Measurements from ENCODE around the gene CAMTA1. TPM values are rescaled to one million over a fixed set of nuclear protein-coding genes. Genes with fewer than 3 reads are reported as not detected.
A peak's percentile ranks its signal among the peaks of the same experiment; 100 is the strongest.

CAMTA1 gene
- total RNA-seq, 1 donor from 2014 or later, result 99.0 TPM

- no peaks in the 10 kb centered on the region for H3K36me3 Mint-ChIP-seq (ENCODE audit: insufficient read depth)
- DNase-seq (ENCODE audit: low spot score, unreplicated experiment), result no peak
- H3K27me3 Mint-ChIP-seq, result peaks cover 36% of the 10 kb centered on the region
- TF ChIP-seq, protein P1, sequence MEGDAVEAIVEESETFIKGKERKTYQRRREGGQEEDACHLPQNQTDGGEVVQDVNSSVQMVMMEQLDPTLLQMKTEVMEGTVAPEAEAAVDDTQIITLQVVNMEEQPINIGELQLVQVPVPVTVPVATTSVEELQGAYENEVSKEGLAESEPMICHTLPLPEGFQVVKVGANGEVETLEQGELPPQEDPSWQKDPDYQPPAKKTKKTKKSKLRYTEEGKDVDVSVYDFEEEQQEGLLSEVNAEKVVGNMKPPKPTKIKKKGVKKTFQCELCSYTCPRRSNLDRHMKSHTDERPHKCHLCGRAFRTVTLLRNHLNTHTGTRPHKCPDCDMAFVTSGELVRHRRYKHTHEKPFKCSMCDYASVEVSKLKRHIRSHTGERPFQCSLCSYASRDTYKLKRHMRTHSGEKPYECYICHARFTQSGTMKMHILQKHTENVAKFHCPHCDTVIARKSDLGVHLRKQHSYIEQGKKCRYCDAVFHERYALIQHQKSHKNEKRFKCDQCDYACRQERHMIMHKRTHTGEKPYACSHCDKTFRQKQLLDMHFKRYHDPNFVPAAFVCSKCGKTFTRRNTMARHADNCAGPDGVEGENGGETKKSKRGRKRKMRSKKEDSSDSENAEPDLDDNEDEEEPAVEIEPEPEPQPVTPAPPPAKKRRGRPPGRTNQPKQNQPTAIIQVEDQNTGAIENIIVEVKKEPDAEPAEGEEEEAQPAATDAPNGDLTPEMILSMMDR (IDR thresholded peaks at IDR 0.05; ENCODE audit: unreplicated experiment), result no peak
- no peak overlapping the region for H3K4me3 Mint-ChIP-seq (ENCODE audit: low read depth)
- no peaks in the 10 kb centered on the region for H3K9me3 Mint-ChIP-seq (ENCODE audit: low read depth)
- H3K27ac Mint-ChIP-seq, result no peak overlapping the region
- H3K4me1 Mint-ChIP-seq (ENCODE audit: low read depth), result no peaks in the 10 kb centered on the region
Measured at GRCh38 chr1:7196036-7196911, 411.0 kb downstream of the CAMTA1 start.

DNA sequence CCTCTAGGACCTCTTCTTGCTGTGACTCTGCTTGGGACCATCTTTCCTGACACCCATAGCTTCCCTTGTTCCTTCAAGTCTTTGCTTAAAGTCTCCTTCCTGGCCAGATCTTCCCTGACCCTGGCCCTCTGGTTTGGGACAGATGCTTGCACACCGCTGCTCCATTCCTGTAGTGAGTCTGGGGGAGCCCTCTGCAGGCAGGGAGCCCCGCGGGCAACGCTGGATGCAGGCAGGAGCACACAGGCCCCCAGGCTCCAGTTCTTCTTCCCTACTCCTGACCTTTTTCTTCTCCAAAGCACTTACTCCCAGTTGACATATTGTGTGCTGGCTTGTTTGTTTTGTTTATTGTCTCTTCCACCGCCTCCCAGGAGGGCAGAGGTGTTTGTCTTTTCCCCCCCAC, 413.4 kb downstream of the CAMTA1 start:
- TF ChIP-seq, protein P1 (IDR thresholded peaks at IDR 0.05; ENCODE audit: unreplicated experiment), result no peak
- Mint-ChIP-seq H3K27me3 (peaks cover 38% of the 10 kb centered on the region), H3K36me3 (ENCODE audit: insufficient read depth) (no peaks in the 10 kb centered on the region), H3K4me1 (ENCODE audit: low read depth) (no peaks in the 10 kb centered on the region), H3K4me3 (ENCODE audit: low read depth) (no peak overlapping the region), H3K9me3 (ENCODE audit: low read depth) (peaks cover 8% of the 10 kb centered on the region), H3K27ac (no peak overlapping the region)
- DNase-seq (ENCODE audit: low spot score, unreplicated experiment), result no peak

DNA sequence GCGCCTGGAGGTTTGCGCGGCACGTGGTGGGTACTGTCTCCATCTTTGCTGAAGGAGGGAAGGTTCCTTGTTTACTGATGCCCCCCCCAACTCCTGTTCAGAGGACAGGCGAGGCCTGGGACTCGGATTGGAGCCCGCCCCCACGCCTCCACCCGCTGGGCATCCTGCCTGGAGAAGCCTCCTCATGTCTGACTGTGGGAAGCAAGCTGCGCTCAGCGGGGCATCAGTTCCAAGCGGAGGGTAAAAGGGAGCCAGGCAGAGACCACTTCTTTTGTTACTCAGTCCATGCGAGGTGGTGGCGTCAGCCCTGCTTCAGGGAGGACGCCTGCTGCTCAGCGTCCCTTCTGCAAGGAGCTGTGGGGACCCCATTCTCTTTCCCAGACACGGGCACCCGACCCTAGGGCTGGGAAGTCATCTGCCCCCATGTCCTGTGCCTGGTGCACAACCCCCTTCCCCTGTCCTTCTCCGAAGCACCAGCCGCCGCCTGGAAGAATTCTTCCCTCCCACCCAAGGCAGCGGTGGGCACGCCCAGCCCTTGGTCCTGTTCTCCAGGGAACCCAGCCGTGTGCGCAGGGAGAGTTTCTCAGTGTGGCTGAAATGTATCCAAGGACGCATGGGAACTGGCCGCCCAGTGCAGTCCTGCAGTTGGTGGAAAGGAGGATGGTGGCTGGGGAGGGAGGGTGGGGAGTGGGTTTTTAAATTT, 414.0 kb downstream of the CAMTA1 start:
- Mint-ChIP-seq H3K27me3 (peaks cover 38% of the 10 kb centered on the region), H3K4me1 (ENCODE audit: low read depth) (no peaks in the 10 kb centered on the region), H3K4me3 (ENCODE audit: low read depth) (no peak overlapping the region), H3K36me3 (ENCODE audit: insufficient read depth) (no peaks in the 10 kb centered on the region), H3K27ac (no peak overlapping the region), H3K9me3 (ENCODE audit: low read depth) (peaks cover 8% of the 10 kb centered on the region)
- TF ChIP-seq, protein P1 (IDR thresholded peaks at IDR 0.05; ENCODE audit: unreplicated experiment), result no peak
- no peak for DNase-seq (ENCODE audit: low spot score, unreplicated experiment)

DNA sequence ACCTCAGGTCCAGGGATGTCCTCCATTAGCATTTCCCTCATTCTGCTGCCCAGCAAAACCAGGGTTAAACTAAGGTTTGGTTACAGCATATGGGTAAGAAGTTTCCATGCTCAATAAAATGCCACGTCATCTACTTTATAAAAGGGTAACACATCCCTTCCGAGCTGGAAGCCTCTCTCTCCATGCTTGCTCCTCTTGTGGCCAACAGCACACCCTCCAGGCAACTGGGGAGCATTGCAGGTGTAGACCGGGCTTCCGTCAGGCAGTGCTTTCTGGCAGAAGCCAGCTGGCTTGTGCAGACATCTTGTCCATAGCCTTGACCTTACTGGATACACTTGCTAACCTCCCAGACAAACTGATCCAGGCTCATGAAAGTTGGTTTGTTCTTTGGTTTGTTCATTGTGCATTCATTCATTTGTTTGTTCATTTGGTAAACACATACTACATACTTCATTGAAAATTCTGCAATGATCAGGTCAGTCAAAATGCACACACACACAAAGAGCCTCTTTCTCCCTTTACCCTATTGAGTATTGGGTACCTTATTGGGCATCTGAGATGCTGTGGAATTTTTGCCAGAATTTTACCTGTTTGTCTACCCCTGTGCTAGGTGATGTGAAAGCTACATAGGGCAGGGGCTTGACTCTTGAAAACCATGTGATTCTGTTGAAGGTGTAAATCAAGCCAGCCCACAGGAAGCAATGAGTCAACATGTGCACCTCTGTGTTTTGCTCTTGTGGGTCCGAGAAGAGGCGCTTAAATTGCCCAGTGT, 422.8 kb downstream of the CAMTA1 start:
- TF ChIP-seq, protein P1 (IDR thresholded peaks at IDR 0.05; ENCODE audit: unreplicated experiment), result peak; percentile 81
- Mint-ChIP-seq H3K36me3 (ENCODE audit: insufficient read depth) (no peaks in the 10 kb centered on the region), H3K27me3 (peaks cover 35% of the 10 kb centered on the region), H3K27ac (no peak overlapping the region), H3K9me3 (ENCODE audit: low read depth) (no peaks in the 10 kb centered on the region), H3K4me1 (ENCODE audit: low read depth) (no peaks in the 10 kb centered on the region), H3K4me3 (ENCODE audit: low read depth) (no peak overlapping the region)
- peak; percentile 56 for DNase-seq (ENCODE audit: low spot score, unreplicated experiment)

DNA sequence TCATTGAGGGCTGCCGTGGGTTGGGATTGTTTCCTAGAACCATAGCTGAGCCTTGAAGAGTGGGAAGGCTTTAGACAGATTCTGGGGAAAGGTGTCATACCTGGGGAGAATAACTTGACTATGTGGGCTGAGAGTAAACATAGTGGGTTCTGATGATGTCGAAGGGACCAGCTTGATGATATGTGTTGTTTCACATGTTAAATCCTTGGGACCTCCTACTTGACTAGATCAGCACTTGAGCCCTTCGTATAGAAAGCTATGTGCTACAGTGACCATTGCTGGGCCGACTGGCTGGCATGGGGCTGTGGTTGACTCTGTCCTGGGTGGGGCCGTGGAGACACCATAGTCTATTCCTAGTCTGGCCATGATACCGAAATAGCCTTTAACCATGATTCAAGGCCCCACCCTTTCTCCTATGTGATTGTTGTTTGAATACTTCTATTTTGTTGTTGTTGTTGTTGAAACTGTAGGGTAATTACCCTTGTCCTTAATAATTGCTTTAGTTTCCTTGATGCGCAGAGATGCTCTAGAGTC, 423.5 kb downstream of the CAMTA1 start:
- TF ChIP-seq, protein P1 (IDR thresholded peaks at IDR 0.05; ENCODE audit: unreplicated experiment), result no peak
- H3K27ac Mint-ChIP-seq, result no peak overlapping the region
- no peak for DNase-seq (ENCODE audit: low spot score, unreplicated experiment)
- H3K27me3 Mint-ChIP-seq, result peaks cover 35% of the 10 kb centered on the region
- H3K4me3 Mint-ChIP-seq (ENCODE audit: low read depth), result no peak overlapping the region
- H3K9me3 Mint-ChIP-seq (ENCODE audit: low read depth), result no peaks in the 10 kb centered on the region
- H3K4me1 Mint-ChIP-seq (ENCODE audit: low read depth), result no peaks in the 10 kb centered on the region
- H3K36me3 Mint-ChIP-seq (ENCODE audit: insufficient read depth), result no peaks in the 10 kb centered on the region

Data from progenitor cell of endocrine pancreas (in vitro differentiated cells).